H9 (cell line): ENCODE data around the gene ICE1. TPM values are rescaled to one million over a fixed set of nuclear protein-coding genes. Genes with fewer than 3 reads are reported as not detected.

Experiments
- DNase-seq: peaks from one replicate; pipeline ENCODE4 v3.0.0-alpha.2; 2017
- H2AFZ ChIP-seq: one replicate; pipeline ENCODE4 v1.6.1; 2013; ENCODE audit warnings: mild to moderate bottlenecking, low read length, control low read depth, moderate library complexity
- H2AK5ac ChIP-seq: 2 replicates; pipeline ENCODE4 v1.6.1; 2013; ENCODE audit warnings: low read length, control low read depth, mixed read lengths; ENCODE audit not compliant: insufficient read length
- H2BK120ac ChIP-seq: one replicate; pipeline ENCODE4 v1.6.1; 2013; ENCODE audit warnings: low read depth, mild to moderate bottlenecking, low read length, control low read depth, inconsistent platforms; ENCODE audit not compliant: poor library complexity, severe bottlenecking
- H2BK12ac ChIP-seq: 2 replicates; pipeline ENCODE4 v1.6.1; 2013; ENCODE audit warnings: low read length, control low read depth, mixed read lengths, low read depth; ENCODE audit not compliant: insufficient read length
- H2BK15ac ChIP-seq: 2 replicates; pipeline ENCODE4 v1.6.1; 2013; ENCODE audit warnings: low read depth, low read length, control low read depth
- H2BK20ac ChIP-seq: one replicate; pipeline ENCODE4 v1.6.1; 2013; ENCODE audit warnings: low read depth, mild to moderate bottlenecking, low read length, control low read depth, inconsistent platforms; ENCODE audit not compliant: poor library complexity, severe bottlenecking
- H2BK5ac ChIP-seq: 2 replicates; pipeline ENCODE4 v1.6.1; 2013; ENCODE audit warnings: low read length, control low read depth, mixed read lengths; ENCODE audit not compliant: insufficient read length
- H3K14ac ChIP-seq: 2 replicates; pipeline ENCODE4 v1.6.1; 2013; ENCODE audit warnings: low read length, control low read depth; ENCODE audit not compliant: insufficient read depth
- H3K18ac ChIP-seq: 2 replicates; pipeline ENCODE4 v1.6.1; 2013; ENCODE audit warnings: low read depth, mild to moderate bottlenecking, mixed read lengths, low read length, control low read depth; ENCODE audit not compliant: insufficient read length
- H3K23ac ChIP-seq: 2 replicates; pipeline ENCODE4 v1.6.1; 2013; ENCODE audit warnings: low read length, control low read depth, mixed read lengths, low read depth; ENCODE audit not compliant: insufficient read length
- H3K23me2 ChIP-seq: 2 replicates; pipeline ENCODE4 v1.6.1; 2013; ENCODE audit warnings: low read depth, mild to moderate bottlenecking, mixed read lengths, low read length, control low read depth; ENCODE audit not compliant: insufficient read length, poor library complexity, severe bottlenecking
- H3K27ac ChIP-seq: 2 replicates; pipeline ENCODE4 v1.5.1; 2013; ENCODE audit warnings: low read length, control low read depth, mixed read lengths, low read depth; ENCODE audit not compliant: insufficient read length
- H3K27me3 ChIP-seq: 2 replicates; pipeline ENCODE4 v1.6.1; 2013; ENCODE audit warnings: low read length, control low read depth, inconsistent platforms; ENCODE audit not compliant: insufficient read depth
- H3K4ac ChIP-seq: 2 replicates; pipeline ENCODE4 v1.6.1; 2013; ENCODE audit warnings: low read depth, mild to moderate bottlenecking, control low read depth, inconsistent platforms, low read length, moderate library complexity
- H3K4me1 ChIP-seq: 2 replicates; pipeline ENCODE4 v1.6.1; 2013; ENCODE audit warnings: low read length, control low read depth, inconsistent platforms; ENCODE audit not compliant: insufficient read depth
- H3K4me2 ChIP-seq: 2 replicates; pipeline ENCODE4 v1.6.1; 2013; ENCODE audit warnings: low read length, control low read depth, mixed read lengths; ENCODE audit not compliant: insufficient read length, insufficient read depth
- H3K56ac ChIP-seq: 2 replicates; pipeline ENCODE4 v1.6.1; 2013; ENCODE audit warnings: low read depth, mild to moderate bottlenecking, mixed read lengths, low read length, control low read depth; ENCODE audit not compliant: insufficient read length
- H3K79me1 ChIP-seq: 2 replicates; pipeline ENCODE4 v1.6.1; 2013; ENCODE audit warnings: low read depth, mild to moderate bottlenecking, moderate library complexity, low read length, control low read depth, inconsistent platforms; ENCODE audit not compliant: insufficient read depth, poor library complexity, severe bottlenecking
- H3K79me2 ChIP-seq: 2 replicates; pipeline ENCODE4 v1.6.1; 2013; ENCODE audit warnings: low read length, control low read depth, inconsistent platforms; ENCODE audit not compliant: insufficient read depth
- H3K9ac ChIP-seq: 2 replicates; pipeline ENCODE4 v1.6.1; 2013; ENCODE audit warnings: low read length, control low read depth, mixed read lengths; ENCODE audit not compliant: insufficient read length; ENCODE audit errors: extremely low read depth
- H3K9me3 ChIP-seq: one replicate; pipeline ENCODE4 v1.6.1; 2013; ENCODE audit warnings: low read depth, low read length, inconsistent platforms; ENCODE audit not compliant: control insufficient read depth
- H3T11ph ChIP-seq: one replicate; pipeline ENCODE4 v1.6.1; 2013; ENCODE audit warnings: mild to moderate bottlenecking, low read length, control low read depth, inconsistent platforms
- H4K20me1 ChIP-seq: one replicate; pipeline ENCODE4 v1.6.1; 2013; ENCODE audit not compliant: control insufficient read depth, insufficient read length, insufficient read depth
- H4K5ac ChIP-seq: 2 replicates; pipeline ENCODE4 v1.6.1; 2013; ENCODE audit warnings: low read depth, mild to moderate bottlenecking, mixed read lengths, low read length, control low read depth; ENCODE audit not compliant: insufficient read length
- H4K8ac ChIP-seq: replicated peaks from 2 replicates; pipeline ENCODE4 v1.6.1; 2013; ENCODE audit warnings: low read length, control low read depth, mixed read lengths, low read depth; ENCODE audit not compliant: insufficient read length
- H4K91ac ChIP-seq: 2 replicates; pipeline ENCODE4 v1.6.1; 2013; ENCODE audit warnings: low read depth, mild to moderate bottlenecking, moderate library complexity, mixed read lengths, low read length, control low read depth; ENCODE audit not compliant: insufficient read length
- H3K27ac Mint-ChIP-seq, 3 experiments: 2 replicates in 2 of 3; 3 replicates in 1 of 3; pipeline ENCODE4 v1.8.0; 2020 to 2021; ENCODE audit warnings: mixed read lengths in 3 of 3, mild to moderate bottlenecking in 1 of 3, moderate library complexity in 1 of 3
- H3K27me3 Mint-ChIP-seq: 2 replicates; pipeline ENCODE4 v1.8.0; 2021; ENCODE audit warnings: low read depth, mild to moderate bottlenecking, moderate library complexity, mixed read lengths
- H3K36me3 Mint-ChIP-seq, 3 experiments: 2 replicates in 2 of 3; 3 replicates in 1 of 3; pipeline ENCODE4 v1.8.0; 2020 to 2021; ENCODE audit warnings: low read depth in 3 of 3, mixed read lengths in 3 of 3; ENCODE audit not compliant: insufficient read depth in 1 of 3
- H3K4me1 Mint-ChIP-seq, 2 experiments: 2 replicates each; pipeline ENCODE4 v1.8.0; 2020; ENCODE audit warnings: mixed read lengths in 2 of 2
- H3K4me3 Mint-ChIP-seq, 2 experiments: 2 replicates in 1 of 2; 3 replicates in 1 of 2; pipeline ENCODE4 v1.8.0; 2020 to 2021; ENCODE audit warnings: mild to moderate bottlenecking in 2 of 2, mixed read lengths in 2 of 2, moderate library complexity in 1 of 2
- H3K9me3 Mint-ChIP-seq, 2 experiments: 2 replicates in 1 of 2; 3 replicates in 1 of 2; pipeline ENCODE4 v1.8.0; 2020; ENCODE audit warnings: mild to moderate bottlenecking in 2 of 2, mixed read lengths in 2 of 2, moderate library complexity in 1 of 2
- WGBS: extraction: QIAGEN DNeasy Blood & Tissue Kit; methylation state at CpG from one replicate; pipeline ENCODE4 v1.1.7; 2013; ENCODE audit warnings: missing lambda C conversion rate, low lambda C conversion rate, mixed read lengths; ENCODE audit not compliant: insufficient read length; ENCODE audit errors: extremely low coverage; 5-methylcytosine and 5-hydroxymethylcytosine counted together
- total RNA-seq: library from RNA; stranded (reverse); gene quantifications from 2 replicates; pipeline ENCODE4 v1.2.1, GENCODE V29; 2021
- TF ChIP-seq, protein P1 (sequence below): fragments of 200-600 bp; sonication (generic); conservative IDR thresholded peaks from 3 replicates; pipeline ENCODE4 v1.8.0; 2021; ENCODE audit warnings: antibody characterized with exemption, mild to moderate bottlenecking

Gene ICE1
- total RNA-seq, 1 experiment from 2014 or later: 45.1 TPM

DNA sequence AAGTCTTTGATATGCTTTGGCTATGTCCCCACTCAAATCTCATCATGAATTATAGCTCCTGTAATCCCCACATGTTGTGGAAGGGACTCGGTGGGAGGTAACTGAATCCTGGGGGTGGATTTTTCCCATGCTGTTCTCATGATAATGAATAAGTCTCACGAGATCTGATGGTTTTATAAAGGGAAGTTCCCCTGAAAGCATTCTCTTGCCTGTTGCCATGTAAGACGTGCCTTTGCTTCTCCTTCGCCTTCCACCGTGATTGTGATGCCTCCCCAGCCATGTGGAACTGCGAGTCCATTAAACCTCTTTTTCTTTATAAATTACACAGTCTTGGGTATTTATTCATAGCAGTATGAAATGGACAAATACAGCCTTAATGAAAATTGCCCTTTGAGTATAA is 44.7 kb upstream of the ICE1 start:
- no peak overlapping the region for H4K8ac ChIP-seq
- H3K27me3 Mint-ChIP-seq: no peaks in the 10 kb centered on the region
- H3K27ac Mint-ChIP-seq: no peak overlapping the region
- H3K4me1 Mint-ChIP-seq: peaks cover 21 to 23% of the 10 kb centered on the region in 2 experiments
- no peak overlapping the region for H2BK15ac ChIP-seq
- no peak overlapping the region for H2BK5ac ChIP-seq
- H2BK120ac ChIP-seq: no peak overlapping the region
- peaks cover 2% of the 10 kb centered on the region; the same call in 1 of the 2 replicates for H3K4me1 ChIP-seq
- no peaks in the 10 kb centered on the region for H3K27me3 ChIP-seq
- TF ChIP-seq, protein P1, sequence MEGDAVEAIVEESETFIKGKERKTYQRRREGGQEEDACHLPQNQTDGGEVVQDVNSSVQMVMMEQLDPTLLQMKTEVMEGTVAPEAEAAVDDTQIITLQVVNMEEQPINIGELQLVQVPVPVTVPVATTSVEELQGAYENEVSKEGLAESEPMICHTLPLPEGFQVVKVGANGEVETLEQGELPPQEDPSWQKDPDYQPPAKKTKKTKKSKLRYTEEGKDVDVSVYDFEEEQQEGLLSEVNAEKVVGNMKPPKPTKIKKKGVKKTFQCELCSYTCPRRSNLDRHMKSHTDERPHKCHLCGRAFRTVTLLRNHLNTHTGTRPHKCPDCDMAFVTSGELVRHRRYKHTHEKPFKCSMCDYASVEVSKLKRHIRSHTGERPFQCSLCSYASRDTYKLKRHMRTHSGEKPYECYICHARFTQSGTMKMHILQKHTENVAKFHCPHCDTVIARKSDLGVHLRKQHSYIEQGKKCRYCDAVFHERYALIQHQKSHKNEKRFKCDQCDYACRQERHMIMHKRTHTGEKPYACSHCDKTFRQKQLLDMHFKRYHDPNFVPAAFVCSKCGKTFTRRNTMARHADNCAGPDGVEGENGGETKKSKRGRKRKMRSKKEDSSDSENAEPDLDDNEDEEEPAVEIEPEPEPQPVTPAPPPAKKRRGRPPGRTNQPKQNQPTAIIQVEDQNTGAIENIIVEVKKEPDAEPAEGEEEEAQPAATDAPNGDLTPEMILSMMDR: no peak
- H2AK5ac ChIP-seq: no peak overlapping the region
- H2AFZ ChIP-seq: no peak overlapping the region
- no peak for DNase-seq
- H3K27ac ChIP-seq: no peak overlapping the region
- H3T11ph ChIP-seq: no peak overlapping the region
- no peak overlapping the region for H4K5ac ChIP-seq
- no peak overlapping the region for H4K91ac ChIP-seq
- H3K4me2 ChIP-seq: no peak overlapping the region
- no peaks in the 10 kb centered on the region for H3K79me1 ChIP-seq
- no peak overlapping the region for H3K4me3 Mint-ChIP-seq
- no peak overlapping the region for H3K23ac ChIP-seq
- H3K4ac ChIP-seq: no peak overlapping the region
- H2BK12ac ChIP-seq: no peak overlapping the region
- no peak overlapping the region for H3K14ac ChIP-seq
- peaks cover 20 to 25% of the 10 kb centered on the region in 2 experiments for H3K9me3 Mint-ChIP-seq
- peaks cover 12% of the 10 kb centered on the region for H3K9me3 ChIP-seq
- no CpG with 5 or more reads among the region's 6 CpGs for WGBS
- no peaks in the 10 kb centered on the region for H4K20me1 ChIP-seq
- H3K9ac ChIP-seq: no peak overlapping the region
- peaks cover 12 to 34% (median 20%) of the 10 kb centered on the region in 3 experiments for H3K36me3 Mint-ChIP-seq
- H3K56ac ChIP-seq: no peak overlapping the region
- no peaks in the 10 kb centered on the region for H3K79me2 ChIP-seq
- no peak overlapping the region for H2BK20ac ChIP-seq
- H3K18ac ChIP-seq: no peak overlapping the region
- H3K23me2 ChIP-seq: no peaks in the 10 kb centered on the region
